WTC11 (cell line): Measurements from ENCODE around the gene CEP192. TPM values are rescaled to one million over a fixed set of nuclear protein-coding genes. Genes with fewer than 3 reads are reported as not detected.

ENCODE experiments used
- ATAC-seq: fragments of 200-7000 bp; cut with Tn5 transposase; 2 replicates; pipeline ENCODE4 v1.10.0; 2021; ENCODE audit warnings: mild to moderate bottlenecking, moderate library complexity
- CTCF ChIA-PET: fragments of 300-600 bp; sonication (Branson Sonifier 250); formaldehyde crosslinking; loops from one replicate; lab custom pipeline; 2021; ENCODE audit warnings: antibody characterized with exemption; lab: Charles Lee
- POLR2A ChIA-PET: fragments of 350-600 bp; sonication (Branson Sonifier 250); formaldehyde crosslinking; loops from one replicate; lab custom pipeline; 2021; ENCODE audit warnings: antibody characterized with exemption; lab: Charles Lee
- DNase-seq: peaks from one replicate; pipeline ENCODE4 v3.0.0; 2021; ENCODE audit warnings: low spot score
- H3K27ac Mint-ChIP-seq: 2 replicates; pipeline ENCODE4 v1.8.0; 2021; ENCODE audit warnings: mixed read lengths
- H3K27me3 Mint-ChIP-seq: 2 replicates; pipeline ENCODE4 v1.8.0; 2021; ENCODE audit warnings: low read depth, mild to moderate bottlenecking, moderate library complexity, mixed read lengths
- H3K36me3 Mint-ChIP-seq: 2 replicates; pipeline ENCODE4 v1.8.0; 2021; ENCODE audit warnings: mixed read lengths
- H3K4me1 Mint-ChIP-seq: 2 replicates; pipeline ENCODE4 v1.8.0; 2022; ENCODE audit warnings: mixed read lengths
- H3K4me3 Mint-ChIP-seq: 2 replicates; pipeline ENCODE4 v1.8.0; 2021; ENCODE audit warnings: mild to moderate bottlenecking, moderate library complexity, mixed read lengths
- H3K9me3 Mint-ChIP-seq: 2 replicates; pipeline ENCODE4 v1.8.0; 2021; ENCODE audit warnings: mixed read lengths
- AR ChIP-seq: fragments of 250-450 bp; sonication (Bioruptor Pico); IDR thresholded peaks from 2 replicates; pipeline ENCODE4 v1.9.0; 2021; ENCODE audit warnings: mild to moderate bottlenecking
- ATF2 ChIP-seq: sonication (generic); formaldehyde crosslinking; IDR thresholded peaks from 2 replicates; pipeline ENCODE4 v1.8.1; 2022; ENCODE audit warnings: low read depth, missing genetic modification reagents, borderline replicate concordance
- ATF3 ChIP-seq: sonication (generic); formaldehyde crosslinking; conservative IDR thresholded peaks from 2 replicates; pipeline ENCODE4 v1.8.1; 2022; ENCODE audit warnings: mild to moderate bottlenecking, missing genetic modification reagents
- CDX4 ChIP-seq: fragments of 250-450 bp; sonication (Bioruptor Pico); IDR thresholded peaks from 2 replicates; pipeline ENCODE4 v1.9.0; 2021; ENCODE audit warnings: moderate library complexity, mild to moderate bottlenecking, inconsistent platforms, borderline replicate concordance
- E2F5 ChIP-seq: sonication (generic); formaldehyde crosslinking; IDR thresholded peaks from 2 replicates; pipeline ENCODE4 v1.8.1; 2022; ENCODE audit warnings: mild to moderate bottlenecking, moderate library complexity, missing genetic modification reagents
- ELF4 ChIP-seq: sonication (generic); formaldehyde crosslinking; IDR thresholded peaks from 2 replicates; pipeline ENCODE4 v1.8.1; 2022; ENCODE audit warnings: low read depth, mild to moderate bottlenecking, moderate library complexity, missing genetic modification reagents
- ESRRA ChIP-seq: sonication (generic); formaldehyde crosslinking; IDR thresholded peaks from 2 replicates; pipeline ENCODE4 v1.8.1; 2022; ENCODE audit warnings: mild to moderate bottlenecking, missing genetic modification reagents, borderline replicate concordance
- FOXP1 ChIP-seq: sonication (generic); formaldehyde crosslinking; IDR thresholded peaks from 2 replicates; pipeline ENCODE4 v1.8.0; 2022; ENCODE audit warnings: missing genetic modification reagents, mild to moderate bottlenecking, moderate library complexity, borderline replicate concordance
- GRHL2 ChIP-seq: fragments of 250-450 bp; sonication (Bioruptor Pico); IDR thresholded peaks from 2 replicates; pipeline ENCODE4 v1.8.0; 2022; ENCODE audit warnings: mild to moderate bottlenecking, moderate library complexity; ENCODE audit not compliant: insufficient replicate concordance, severe bottlenecking
- HMGA2 ChIP-seq: fragments of 250-450 bp; sonication (Bioruptor Pico); IDR thresholded peaks from 2 replicates; pipeline ENCODE4 v1.4.0; 2021; ENCODE audit warnings: mild to moderate bottlenecking, moderate library complexity
- IRF1 ChIP-seq: sonication (generic); formaldehyde crosslinking; IDR thresholded peaks from 2 replicates; pipeline ENCODE4 v1.8.0; 2023; ENCODE audit warnings: missing genetic modification reagents
- IRF2 ChIP-seq: sonication (generic); formaldehyde crosslinking; IDR thresholded peaks from 2 replicates; pipeline ENCODE4 v1.8.0; 2022; ENCODE audit warnings: low read depth, missing genetic modification reagents, borderline replicate concordance
- JUN ChIP-seq: sonication (generic); formaldehyde crosslinking; IDR thresholded peaks from 2 replicates; pipeline ENCODE4 v1.8.0; 2023; ENCODE audit warnings: mild to moderate bottlenecking, missing genetic modification reagents
- MAX ChIP-seq: sonication (generic); formaldehyde crosslinking; IDR thresholded peaks from 2 replicates; pipeline ENCODE4 v1.8.0; 2022; ENCODE audit warnings: mild to moderate bottlenecking, missing genetic modification reagents
- NFATC4 ChIP-seq: fragments of 250-450 bp; sonication (Bioruptor Pico); IDR thresholded peaks from 2 replicates; pipeline ENCODE4 v1.9.0; 2021; ENCODE audit warnings: mild to moderate bottlenecking
- NR1H2 ChIP-seq: sonication (generic); formaldehyde crosslinking; IDR thresholded peaks from 2 replicates; pipeline ENCODE4 v1.9.0; 2021; ENCODE audit warnings: mild to moderate bottlenecking, moderate library complexity, missing genetic modification reagents
- RORB ChIP-seq: fragments of 250-450 bp; sonication (Bioruptor Pico); IDR thresholded peaks from 2 replicates; pipeline ENCODE4 v1.9.0; 2021; ENCODE audit warnings: mild to moderate bottlenecking
- SOX15 ChIP-seq: fragments of 250-450 bp; sonication (Bioruptor Pico); IDR thresholded peaks from 2 replicates; pipeline ENCODE4 v1.9.0; 2021; ENCODE audit warnings: mild to moderate bottlenecking
- TCF7 ChIP-seq: sonication (generic); formaldehyde crosslinking; IDR thresholded peaks from 2 replicates; pipeline ENCODE4 v1.8.0; 2022; ENCODE audit warnings: mild to moderate bottlenecking, low read depth, missing genetic modification reagents, moderate library complexity
- ZBTB21 ChIP-seq: sonication (generic); formaldehyde crosslinking; IDR thresholded peaks from 2 replicates; pipeline ENCODE4 v1.8.1; 2023; ENCODE audit warnings: mild to moderate bottlenecking, missing genetic modification reagents, borderline replicate concordance
- ZNF263 ChIP-seq: sonication (generic); formaldehyde crosslinking; IDR thresholded peaks from 2 replicates; pipeline ENCODE4 v1.8.1; 2022; ENCODE audit warnings: low read depth, mild to moderate bottlenecking, moderate library complexity, missing genetic modification reagents
- ZNF281 ChIP-seq: sonication (generic); formaldehyde crosslinking; IDR thresholded peaks from 2 replicates; pipeline ENCODE4 v1.8.0; 2023; ENCODE audit warnings: mild to moderate bottlenecking, missing genetic modification reagents
- ZNF396 ChIP-seq: fragments of 250-450 bp; sonication (Bioruptor Pico); IDR thresholded peaks from 2 replicates; pipeline ENCODE4 v1.8.0; 2021; ENCODE audit warnings: mild to moderate bottlenecking, moderate library complexity, borderline replicate concordance
- ZSCAN18 ChIP-seq: fragments of 250-450 bp; sonication (Bioruptor Pico); IDR thresholded peaks from 2 replicates; pipeline ENCODE4 v2.1.2; 2022; ENCODE audit warnings: mild to moderate bottlenecking, moderate library complexity
- total RNA-seq: library from RNA; stranded (reverse); gene quantifications from 3 replicates; pipeline ENCODE4 v1.2.3, GENCODE V29; 2021

CEP192 gene
- total RNA-seq, 1 experiment from 2014 or later, result 25.4 TPM

GRCh38 chr18:12993439-12993838 is 2.3 kb downstream of the CEP192 start:
- ChIA-PET CTCF (interaction anchor here (1.0 kb wide), 1 partner anchor 166 kb away, joined by 3 read pairs; no protein-coding TSS in a partner anchor), POLR2A (no interaction called here)
- ATAC-seq (no peak), DNase-seq (no peak)
- TF ChIP-seq ESRRA (no peak), ATF2 (CRISPR knock-in tag) (no peak), ZNF396 (CRISPR knock-in tag) (no peak), ZBTB21 (CRISPR knock-in tag) (no peak), MAX (CRISPR knock-in tag) (no peak), NR1H2 (CRISPR knock-in tag) (no peak), ZNF263 (CRISPR knock-in tag) (no peak), FOXP1 (CRISPR knock-in tag) (no peak), CDX4 (CRISPR knock-in tag) (no peak), ZSCAN18 (CRISPR knock-in tag) (no peak), ELF4 (no peak), GRHL2 (CRISPR knock-in tag) (no peak), SOX15 (CRISPR knock-in tag) (no peak), JUN (CRISPR knock-in tag) (no peak), TCF7 (CRISPR knock-in tag) (no peak), ATF3 (CRISPR knock-in tag) (no peak), RORB (CRISPR knock-in tag) (no peak)
- Mint-ChIP-seq H3K27ac (no peak overlapping the region), H3K9me3 (no peaks in the 10 kb centered on the region), H3K4me3 (no peak overlapping the region), H3K4me1 (peaks cover 13% of the 10 kb centered on the region), H3K27me3 (no peaks in the 10 kb centered on the region), H3K36me3 (no peaks in the 10 kb centered on the region)

- peaks cover 2% of the 10 kb centered on the region for H3K4me1 Mint-ChIP-seq
- ChIA-PET POLR2A (interaction anchor here (0.7 kb wide), 1 partner anchor 41 kb away, joined by 3 read pairs; no protein-coding TSS in a partner anchor), CTCF (no interaction called here)
- H3K4me3 Mint-ChIP-seq, result no peak overlapping the region
- DNase-seq (no peak), ATAC-seq (no peak)
- H3K9me3 Mint-ChIP-seq, result no peaks in the 10 kb centered on the region
- H3K27me3 Mint-ChIP-seq, result no peaks in the 10 kb centered on the region
- H3K36me3 Mint-ChIP-seq, result no peaks in the 10 kb centered on the region; the same call in none of the 2 replicates
- no peak overlapping the region for H3K27ac Mint-ChIP-seq
- TF ChIP-seq E2F5 (CRISPR knock-in tag) (no peak), ATF3 (CRISPR knock-in tag) (no peak), HMGA2 (no peak), IRF1 (no peak), ZNF281 (no peak), AR (CRISPR knock-in tag) (no peak), IRF2 (no peak), NFATC4 (no peak)
Measured at GRCh38 chr18:12995424-12995823, 4.3 kb downstream of the CEP192 start.
